Activated T-helper 17 cell treated with anti-CD3 and anti-CD28 coated beads, Interleukin-2, amount 50 U/mL, for 72 hours (primary cell): ENCODE data around the gene MAPT. TPM values are rescaled to one million over a fixed set of nuclear protein-coding genes. Genes with fewer than 3 reads are reported as not detected.
A peak's percentile ranks its signal among the peaks of the same experiment; 100 is the strongest.

Source experiments
- ATAC-seq: fragments of 150-1000 bp; cut with Tn5 transposase; replicated peaks from 2 replicates; pipeline ENCODE4 v1.10.0; 2021; ENCODE audit warnings: mild to moderate bottlenecking, moderate library complexity
- H3K27ac Mint-ChIP-seq: one replicate; pipeline ENCODE4 v1.8.0; 2022; ENCODE audit warnings: mixed read lengths
- H3K27me3 Mint-ChIP-seq: one replicate; pipeline ENCODE4 v1.8.0; 2022; ENCODE audit warnings: mixed read lengths
- H3K36me3 Mint-ChIP-seq: one replicate; pipeline ENCODE4 v1.8.0; 2022; ENCODE audit warnings: low read depth, mild to moderate bottlenecking, mixed read lengths
- H3K4me1 Mint-ChIP-seq: one replicate; pipeline ENCODE4 v1.8.0; 2022; ENCODE audit warnings: mixed read lengths
- H3K4me3 Mint-ChIP-seq: one replicate; pipeline ENCODE4 v1.8.0; 2022; ENCODE audit warnings: mild to moderate bottlenecking, mixed read lengths
- H3K9me3 Mint-ChIP-seq: one replicate; pipeline ENCODE4 v1.8.0; 2022; ENCODE audit warnings: mixed read lengths
- total RNA-seq, 2 donors: library from RNA; stranded (reverse); gene quantifications; one replicate each; pipeline ENCODE4 v1.2.3, GENCODE V29; 2022

MAPT gene
- 1 to 10 TPM in 1 of 2 donors, under 1 TPM in 1; 0.63 to 4.9 TPM for total RNA-seq

DNA sequence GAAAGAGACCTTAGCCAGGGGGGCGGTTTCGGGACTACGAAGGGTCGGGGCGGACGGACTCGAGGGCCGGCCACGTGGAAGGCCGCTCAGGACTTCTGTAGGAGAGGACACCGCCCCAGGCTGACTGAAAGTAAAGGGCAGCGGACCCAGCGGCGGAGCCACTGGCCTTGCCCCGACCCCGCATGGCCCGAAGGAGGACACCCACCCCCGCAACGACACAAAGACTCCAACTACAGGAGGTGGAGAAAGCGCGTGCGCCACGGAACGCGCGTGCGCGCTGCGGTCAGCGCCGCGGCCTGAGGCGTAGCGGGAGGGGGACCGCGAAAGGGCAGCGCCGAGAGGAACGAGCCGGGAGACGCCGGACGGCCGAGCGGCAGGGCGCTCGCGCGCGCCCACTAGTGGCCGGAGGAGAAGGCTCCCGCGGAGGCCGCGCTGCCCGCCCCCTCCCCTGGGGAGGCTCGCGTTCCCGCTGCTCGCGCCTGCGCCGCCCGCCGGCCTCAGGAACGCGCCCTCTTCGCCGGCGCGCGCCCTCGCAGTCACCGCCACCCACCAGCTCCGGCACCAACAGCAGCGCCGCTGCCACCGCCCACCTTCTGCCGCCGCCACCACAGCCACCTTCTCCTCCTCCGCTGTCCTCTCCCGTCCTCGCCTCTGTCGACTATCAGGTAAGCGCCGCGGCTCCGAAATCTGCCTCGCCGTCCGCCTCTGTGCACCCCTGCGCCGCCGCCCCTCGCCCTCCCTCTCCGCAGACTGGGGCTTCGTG lies at the start of gene MAPT:
Gene MAPT (plus strand): TSS at position 533 of the 763 bp plus-strand sequence. CDS start 67,784 bp downstream, outside the sequence.
- Mint-ChIP-seq H3K36me3 (no peaks in the 10 kb centered on the region), H3K27ac (peak within 1 kb of the TSS; percentile 43), H3K9me3 (no peaks in the 10 kb centered on the region), H3K4me1 (no peaks in the 10 kb centered on the region), H3K27me3 (peaks cover 18% of the 10 kb centered on the region), H3K4me3 (peak within 1 kb of the TSS; percentile 75)
- peak; percentile 93 for ATAC-seq

DNA sequence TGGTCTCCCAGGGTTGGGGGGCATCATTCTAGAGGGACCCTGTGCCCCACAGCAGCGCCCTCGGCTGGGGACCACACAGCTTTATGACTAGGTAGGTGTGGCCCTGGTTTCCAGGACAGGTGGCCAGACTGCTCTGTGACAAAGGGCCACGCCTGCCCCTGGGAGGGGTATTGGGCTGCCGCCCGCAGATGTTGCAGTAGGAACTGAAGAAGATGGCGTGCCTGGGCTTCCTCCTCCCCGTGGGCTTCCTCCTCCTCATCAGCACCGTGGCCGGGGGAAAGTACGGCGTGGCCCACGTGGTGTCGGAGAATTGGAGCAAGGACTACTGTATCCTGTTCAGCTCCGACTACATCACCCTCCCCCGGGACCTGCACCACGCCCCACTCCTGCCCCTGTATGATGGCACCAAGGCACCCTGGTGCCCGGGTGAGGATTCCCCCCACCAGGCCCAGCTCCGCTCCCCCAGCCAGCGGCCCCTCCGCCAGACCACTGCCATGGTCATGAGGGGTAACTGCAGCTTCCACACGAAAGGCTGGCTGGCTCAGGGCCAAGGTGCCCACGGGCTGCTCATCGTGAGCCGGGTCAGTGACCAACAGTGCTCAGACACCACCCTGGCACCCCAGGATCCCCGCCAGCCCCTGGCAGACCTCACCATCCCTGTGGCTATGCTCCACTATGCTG lies 49.5 kb upstream of the MAPT start, which contains the start of gene SPPL2C:
Gene SPPL2C (plus strand): TSS at position 187 of the 681 bp plus-strand sequence. CDS start 26 bp downstream, at position 213.
- Mint-ChIP-seq H3K27ac (no peak within 1 kb of the TSS), H3K4me3 (no peak within 1 kb of the TSS), H3K36me3 (no peaks in the 10 kb centered on the region), H3K27me3 (no peaks in the 10 kb centered on the region), H3K9me3 (no peaks in the 10 kb centered on the region), H3K4me1 (no peaks in the 10 kb centered on the region)
- ATAC-seq = no peak

DNA sequence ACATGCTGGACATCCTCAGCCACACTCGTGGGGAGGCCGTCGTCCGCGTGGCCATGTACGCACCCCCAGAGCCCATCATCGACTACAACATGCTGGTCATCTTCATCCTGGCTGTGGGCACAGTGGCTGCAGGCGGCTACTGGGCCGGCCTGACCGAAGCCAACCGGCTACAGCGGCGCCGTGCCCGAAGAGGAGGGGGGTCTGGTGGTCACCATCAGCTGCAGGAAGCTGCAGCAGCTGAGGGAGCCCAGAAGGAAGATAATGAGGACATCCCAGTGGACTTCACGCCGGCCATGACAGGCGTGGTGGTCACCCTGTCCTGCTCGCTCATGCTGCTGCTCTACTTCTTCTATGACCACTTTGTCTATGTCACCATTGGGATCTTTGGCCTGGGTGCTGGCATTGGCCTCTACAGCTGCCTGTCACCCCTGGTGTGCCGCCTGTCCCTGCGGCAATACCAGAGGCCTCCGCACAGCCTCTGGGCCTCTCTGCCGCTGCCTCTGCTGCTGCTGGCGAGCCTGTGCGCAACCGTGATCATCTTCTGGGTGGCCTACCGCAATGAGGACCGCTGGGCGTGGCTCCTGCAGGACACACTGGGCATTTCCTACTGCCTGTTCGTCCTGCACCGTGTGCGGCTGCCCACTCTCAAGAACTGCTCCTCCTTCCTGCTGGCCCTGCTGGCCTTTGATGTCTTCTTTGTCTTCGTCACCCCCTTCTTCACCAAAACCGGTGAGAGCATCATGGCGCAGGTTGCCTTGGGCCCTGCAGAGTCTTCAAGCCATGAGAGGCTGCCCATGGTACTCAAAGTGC lies 48.8 kb upstream of the MAPT start:
- no peaks in the 10 kb centered on the region for H3K4me1 Mint-ChIP-seq
- H3K36me3 Mint-ChIP-seq = no peaks in the 10 kb centered on the region

DNA sequence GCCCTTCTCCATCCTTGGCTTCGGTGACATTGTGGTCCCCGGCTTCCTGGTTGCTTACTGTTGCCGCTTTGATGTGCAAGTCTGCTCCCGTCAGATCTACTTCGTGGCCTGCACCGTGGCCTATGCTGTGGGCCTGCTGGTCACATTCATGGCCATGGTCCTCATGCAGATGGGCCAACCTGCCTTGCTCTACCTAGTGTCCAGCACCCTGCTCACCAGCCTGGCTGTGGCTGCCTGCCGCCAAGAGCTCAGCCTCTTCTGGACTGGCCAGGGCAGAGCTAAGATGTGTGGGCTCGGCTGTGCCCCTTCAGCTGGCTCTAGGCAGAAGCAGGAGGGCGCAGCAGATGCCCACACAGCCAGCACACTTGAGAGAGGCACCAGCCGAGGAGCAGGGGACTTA lies 48.1 kb upstream of the MAPT start:
- no peak overlapping the region for H3K27ac Mint-ChIP-seq

More for the DNA sequence above, 48.8 kb upstream of the MAPT start:
- H3K27ac Mint-ChIP-seq = no peak overlapping the region
- H3K9me3 Mint-ChIP-seq = no peaks in the 10 kb centered on the region
- no peaks in the 10 kb centered on the region for H3K27me3 Mint-ChIP-seq
- ATAC-seq = no peak
- no peak overlapping the region for H3K4me3 Mint-ChIP-seq

GRCh38 chr17:45846646-45847045 lies 47.7 kb upstream of the MAPT start:
- no peaks in the 10 kb centered on the region for H3K36me3 Mint-ChIP-seq
- H3K9me3 Mint-ChIP-seq = no peaks in the 10 kb centered on the region
- no peak for ATAC-seq
- H3K27me3 Mint-ChIP-seq = no peaks in the 10 kb centered on the region
- no peak overlapping the region for H3K27ac Mint-ChIP-seq
- no peaks in the 10 kb centered on the region for H3K4me1 Mint-ChIP-seq
- H3K4me3 Mint-ChIP-seq = no peak overlapping the region

More for the DNA sequence above, 48.1 kb upstream of the MAPT start:
- H3K27me3 Mint-ChIP-seq = no peaks in the 10 kb centered on the region
- H3K4me3 Mint-ChIP-seq = no peak overlapping the region
- H3K9me3 Mint-ChIP-seq = no peaks in the 10 kb centered on the region
- H3K4me1 Mint-ChIP-seq = no peaks in the 10 kb centered on the region
- H3K36me3 Mint-ChIP-seq = no peaks in the 10 kb centered on the region
- ATAC-seq = no peak

DNA sequence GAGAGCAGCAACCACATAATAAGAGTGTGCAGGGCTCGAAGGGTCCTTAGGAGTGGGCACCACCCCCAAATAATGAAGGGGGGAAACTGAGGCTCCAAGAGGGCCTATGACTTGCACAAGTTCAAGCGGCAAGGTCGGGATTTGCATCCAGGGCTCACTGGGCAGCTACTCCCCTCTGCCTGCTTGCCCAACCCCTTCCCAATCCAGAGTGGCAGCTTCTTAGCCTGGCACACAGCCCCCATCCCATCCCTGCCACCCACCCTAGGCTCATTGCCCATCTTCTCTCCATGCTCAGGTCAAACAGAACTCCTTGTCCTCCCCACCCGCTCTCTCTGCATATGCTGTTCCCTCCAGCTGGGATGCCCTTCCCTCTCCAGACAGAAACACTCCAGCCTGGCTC lies 47.3 kb upstream of the MAPT start:
- no peaks in the 10 kb centered on the region for H3K9me3 Mint-ChIP-seq
- no peak overlapping the region for H3K4me3 Mint-ChIP-seq
- no peaks in the 10 kb centered on the region for H3K36me3 Mint-ChIP-seq
- ATAC-seq = no peak
- H3K27ac Mint-ChIP-seq = no peak overlapping the region
- H3K27me3 Mint-ChIP-seq = no peaks in the 10 kb centered on the region
- H3K4me1 Mint-ChIP-seq = no peaks in the 10 kb centered on the region

DNA sequence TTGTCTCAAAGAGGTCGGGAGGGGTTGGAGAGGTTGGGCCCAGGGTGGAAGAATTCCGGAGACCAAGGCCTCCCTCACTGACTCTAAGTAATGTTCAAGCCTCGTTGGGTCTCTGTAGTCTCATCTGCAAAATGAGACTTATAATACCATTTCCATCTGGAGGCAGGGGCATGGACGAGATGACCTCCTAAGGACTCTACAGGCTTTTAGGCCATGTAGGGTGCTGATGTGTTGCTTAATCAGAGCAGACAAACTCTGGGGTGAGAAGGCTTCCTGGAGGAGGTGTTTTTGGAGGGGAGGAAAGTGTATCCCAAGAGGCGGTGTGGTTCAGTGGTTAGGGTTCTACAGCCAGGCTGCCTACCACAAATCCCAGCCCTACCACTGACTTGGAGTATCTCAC lies 46.6 kb upstream of the MAPT start:
- no peaks in the 10 kb centered on the region for H3K27me3 Mint-ChIP-seq
- H3K27ac Mint-ChIP-seq = no peak overlapping the region
- H3K36me3 Mint-ChIP-seq = no peaks in the 10 kb centered on the region
- no peaks in the 10 kb centered on the region for H3K9me3 Mint-ChIP-seq
- no peak for ATAC-seq
- H3K4me3 Mint-ChIP-seq = no peak overlapping the region
- peaks cover 3% of the 10 kb centered on the region for H3K4me1 Mint-ChIP-seq

- Mint-ChIP-seq H3K36me3 (no peaks in the 10 kb centered on the region), H3K27me3 (no peaks in the 10 kb centered on the region), H3K27ac (no peak overlapping the region)
Measured at GRCh38 chr17:45848405-45848804, 45.9 kb upstream of the MAPT start.

GRCh38 chr17:45848868-45849535 lies 45.4 kb upstream of the MAPT start:
- Mint-ChIP-seq H3K9me3 (no peaks in the 10 kb centered on the region), H3K4me1 (peaks cover 3% of the 10 kb centered on the region), H3K27me3 (no peaks in the 10 kb centered on the region), H3K27ac (no peak overlapping the region), H3K36me3 (no peaks in the 10 kb centered on the region), H3K4me3 (no peak overlapping the region)
- no peak for ATAC-seq

More at GRCh38 chr17:45848405-45848804, 45.9 kb upstream of the MAPT start:
- no peaks in the 10 kb centered on the region for H3K9me3 Mint-ChIP-seq
- no peak for ATAC-seq
- H3K4me3 Mint-ChIP-seq = no peak overlapping the region
- H3K4me1 Mint-ChIP-seq = peaks cover 3% of the 10 kb centered on the region

- H3K27ac Mint-ChIP-seq = no peak overlapping the region
- no peaks in the 10 kb centered on the region for H3K36me3 Mint-ChIP-seq
- no peak for ATAC-seq
- H3K4me1 Mint-ChIP-seq = peaks cover 3% of the 10 kb centered on the region
- H3K27me3 Mint-ChIP-seq = no peaks in the 10 kb centered on the region
- no peaks in the 10 kb centered on the region for H3K9me3 Mint-ChIP-seq
- H3K4me3 Mint-ChIP-seq = no peak overlapping the region
Measured at GRCh38 chr17:45849536-45849990, 44.8 kb upstream of the MAPT start.

- Mint-ChIP-seq H3K4me3 (no peak overlapping the region), H3K9me3 (no peaks in the 10 kb centered on the region), H3K27ac (no peak overlapping the region), H3K27me3 (peaks cover under 1% of the 10 kb centered on the region), H3K36me3 (no peaks in the 10 kb centered on the region), H3K4me1 (peaks cover 3% of the 10 kb centered on the region)
- ATAC-seq = no peak
Measured at GRCh38 chr17:45850011-45850410, 44.3 kb upstream of the MAPT start.

DNA sequence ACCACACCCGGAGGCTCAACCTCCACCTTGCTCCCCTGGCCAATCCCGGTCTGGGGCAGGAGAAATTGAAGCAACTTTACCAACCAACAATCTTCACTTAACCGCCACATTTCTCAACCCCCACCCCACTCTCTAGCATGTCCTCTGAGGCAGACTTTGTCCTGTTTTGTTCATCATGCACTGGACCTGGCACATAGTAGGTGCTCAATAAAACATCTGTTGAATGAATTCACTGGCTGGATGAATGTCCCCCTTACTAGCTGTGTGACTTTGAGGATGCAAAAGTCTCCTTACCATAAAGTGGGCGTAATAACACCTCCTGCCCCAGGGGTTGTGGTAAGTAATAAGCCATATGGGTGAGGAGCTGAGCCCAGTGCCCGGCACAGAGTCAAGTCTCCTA lies 43.9 kb upstream of the MAPT start:
- peaks cover 4% of the 10 kb centered on the region for H3K27me3 Mint-ChIP-seq
- ATAC-seq = no peak
- no peak overlapping the region for H3K27ac Mint-ChIP-seq
- H3K4me1 Mint-ChIP-seq = peaks cover 3% of the 10 kb centered on the region
- no peaks in the 10 kb centered on the region for H3K36me3 Mint-ChIP-seq
- H3K4me3 Mint-ChIP-seq = no peak overlapping the region
- H3K9me3 Mint-ChIP-seq = no peaks in the 10 kb centered on the region

GRCh38 chr17:45851022-45851421 lies 43.3 kb upstream of the MAPT start:
- H3K27me3 Mint-ChIP-seq = peaks cover 4% of the 10 kb centered on the region
- ATAC-seq = no peak
- peaks cover 3% of the 10 kb centered on the region for H3K4me1 Mint-ChIP-seq
- H3K4me3 Mint-ChIP-seq = no peak overlapping the region
- H3K27ac Mint-ChIP-seq = no peak overlapping the region
- no peaks in the 10 kb centered on the region for H3K36me3 Mint-ChIP-seq
- H3K9me3 Mint-ChIP-seq = no peaks in the 10 kb centered on the region

DNA sequence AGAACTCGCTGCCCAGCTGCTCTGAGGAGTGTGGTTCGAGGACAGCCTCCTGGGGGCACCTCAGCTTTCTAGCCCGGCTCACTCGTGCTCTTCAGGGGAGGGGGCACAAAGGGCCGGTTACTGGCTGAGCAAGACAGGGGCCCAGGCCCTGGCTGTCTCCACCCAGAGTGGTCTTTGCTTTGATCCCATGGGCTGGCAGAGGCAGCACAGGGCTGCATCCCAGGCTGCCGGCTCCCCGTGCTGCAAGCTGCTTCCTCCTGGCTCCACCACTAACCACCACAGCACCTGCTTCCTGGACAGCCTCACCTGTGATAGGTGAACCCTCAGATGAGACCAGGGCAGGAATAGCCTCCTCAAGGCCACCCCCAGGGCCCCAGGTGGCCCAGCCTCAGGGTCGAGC lies 42.9 kb upstream of the MAPT start:
- H3K27ac Mint-ChIP-seq = no peak overlapping the region
- peaks cover 4% of the 10 kb centered on the region for H3K27me3 Mint-ChIP-seq
- no peak overlapping the region for H3K4me3 Mint-ChIP-seq
- no peaks in the 10 kb centered on the region for H3K9me3 Mint-ChIP-seq
- peaks cover 3% of the 10 kb centered on the region for H3K4me1 Mint-ChIP-seq
- ATAC-seq = no peak
- H3K36me3 Mint-ChIP-seq = no peaks in the 10 kb centered on the region
